Smooth muscle cell (in vitro differentiated cells): ENCODE data around the gene IGF2BP3. TPM values are rescaled to one million over a fixed set of nuclear protein-coding genes. Genes with fewer than 3 reads are reported as not detected.

Experiments used
- DNase-seq: peaks from one replicate; lab custom pipeline; 2025; ENCODE audit not compliant: unreplicated experiment; lab: John Stamatoyannopoulos, UW
- H2AFZ ChIP-seq: fragments of 200-600 bp; sonication (generic); 2 replicates; pipeline ENCODE4 v1.6.0; 2016; ENCODE audit warnings: antibody characterized with exemption, low read depth, mild to moderate bottlenecking
- H3F3A ChIP-seq: fragments of 200-600 bp; sonication (generic); 2 replicates; pipeline ENCODE4 v1.6.0; 2017; ENCODE audit warnings: antibody characterized with exemption, low read depth
- H3K27ac ChIP-seq: fragments of 200-600 bp; sonication (generic); 2 replicates; pipeline ENCODE4 v1.5.1; 2016; ENCODE audit warnings: low read depth, mild to moderate bottlenecking
- H3K27me3 ChIP-seq: fragments of 200-600 bp; sonication (generic); 2 replicates; pipeline ENCODE4 v1.6.1; 2016; ENCODE audit warnings: low read depth, mild to moderate bottlenecking
- H3K36me3 ChIP-seq: fragments of 200-600 bp; sonication (generic); 2 replicates; pipeline ENCODE4 v1.5.1; 2016; ENCODE audit warnings: low read depth
- H3K4me1 ChIP-seq: fragments of 200-600 bp; sonication (generic); 2 replicates; pipeline ENCODE4 v1.5.1; 2016; ENCODE audit warnings: low read depth
- H3K4me2 ChIP-seq: fragments of 200-600 bp; sonication (generic); 2 replicates; pipeline ENCODE4 v1.6.0; 2016; ENCODE audit warnings: mild to moderate bottlenecking
- H3K4me3 ChIP-seq: fragments of 200-600 bp; sonication (generic); 2 replicates; pipeline ENCODE4 v1.5.1; 2016; ENCODE audit warnings: mild to moderate bottlenecking
- H3K79me2 ChIP-seq: fragments of 200-600 bp; sonication (generic); 2 replicates; pipeline ENCODE4 v1.6.0; 2016; ENCODE audit warnings: low read depth, mild to moderate bottlenecking
- H3K9ac ChIP-seq: fragments of 200-600 bp; sonication (generic); 2 replicates; pipeline ENCODE4 v1.6.0; 2016; ENCODE audit warnings: low read depth
- H3K9me3 ChIP-seq: fragments of 200-600 bp; sonication (generic); replicated peaks from 2 replicates; pipeline ENCODE4 v1.5.1; 2016; ENCODE audit warnings: low read depth
- H4K20me1 ChIP-seq: fragments of 200-600 bp; sonication (generic); 2 replicates; pipeline ENCODE4 v1.6.0; 2016; ENCODE audit warnings: low read depth
- WGBS: methylation state at CpG from one replicate; pipeline ENCODE4 v1.1.7; 2016; ENCODE audit warnings: low lambda C conversion rate; 5-methylcytosine and 5-hydroxymethylcytosine counted together
- polyA plus RNA-seq: library from polyadenylated mRNA; unstranded; fragments of >200 nt; fragmentation: Nextera tagmentation; extraction: Ambion mirVana; gene quantifications from 2 replicates; pipeline ENCODE4 v1.2.1, GENCODE V29; 2016
- total RNA-seq: library from RNA; depleted of rRNA; stranded (reverse); fragments of >200 nt; gene quantifications from 2 replicates; pipeline ENCODE4 v1.2.3, GENCODE V29; 2014
- TF ChIP-seq, protein P1 (sequence below): fragments of 200-600 bp; sonication (generic); IDR thresholded peaks from 2 replicates; pipeline ENCODE4 v1.5.1; 2017; ENCODE audit warnings: borderline replicate concordance, mild to moderate bottlenecking, antibody characterized with exemption; ENCODE audit not compliant: insufficient read depth, poor library complexity, severe bottlenecking

IGF2BP3 gene
- total and polyA plus RNA-seq, 2 experiments from 2014 or later = 7.9 to 35.2 TPM

DNA sequence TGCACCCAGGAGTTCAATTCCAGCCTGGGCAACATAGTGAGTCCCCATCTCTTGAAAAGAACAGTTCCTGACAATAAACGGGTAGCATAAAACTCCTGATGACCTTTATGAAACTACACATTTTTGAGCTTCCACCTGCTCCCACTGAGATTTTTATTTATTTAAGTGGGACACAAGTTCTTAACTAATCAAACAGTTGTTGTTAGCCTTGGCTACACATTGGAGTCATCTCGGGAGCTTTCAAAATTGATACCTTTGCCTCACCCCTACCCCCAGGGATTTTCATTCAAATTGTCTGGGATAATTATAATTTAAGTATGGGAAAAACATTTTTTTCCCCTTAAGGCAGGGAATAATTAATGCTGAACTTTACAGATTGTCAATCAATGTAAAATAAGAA lies 131.9 kb downstream of the IGF2BP3 start:
- H4K20me1 ChIP-seq = no peaks in the 10 kb centered on the region
- H3K79me2 ChIP-seq = peaks cover 3% of the 10 kb centered on the region
- no peak for DNase-seq
- H3K27me3 ChIP-seq = no peaks in the 10 kb centered on the region
- no peak overlapping the region for H3K4me2 ChIP-seq
- peaks cover 3% of the 10 kb centered on the region for H3K36me3 ChIP-seq
- WGBS = 95% methylated on average over 2 of the region's 2 CpGs
- no peak overlapping the region for H3K4me3 ChIP-seq
- no peak overlapping the region for H3K9ac ChIP-seq
- peaks cover 10% of the 10 kb centered on the region for H3F3A ChIP-seq
- TF ChIP-seq, protein P1, sequence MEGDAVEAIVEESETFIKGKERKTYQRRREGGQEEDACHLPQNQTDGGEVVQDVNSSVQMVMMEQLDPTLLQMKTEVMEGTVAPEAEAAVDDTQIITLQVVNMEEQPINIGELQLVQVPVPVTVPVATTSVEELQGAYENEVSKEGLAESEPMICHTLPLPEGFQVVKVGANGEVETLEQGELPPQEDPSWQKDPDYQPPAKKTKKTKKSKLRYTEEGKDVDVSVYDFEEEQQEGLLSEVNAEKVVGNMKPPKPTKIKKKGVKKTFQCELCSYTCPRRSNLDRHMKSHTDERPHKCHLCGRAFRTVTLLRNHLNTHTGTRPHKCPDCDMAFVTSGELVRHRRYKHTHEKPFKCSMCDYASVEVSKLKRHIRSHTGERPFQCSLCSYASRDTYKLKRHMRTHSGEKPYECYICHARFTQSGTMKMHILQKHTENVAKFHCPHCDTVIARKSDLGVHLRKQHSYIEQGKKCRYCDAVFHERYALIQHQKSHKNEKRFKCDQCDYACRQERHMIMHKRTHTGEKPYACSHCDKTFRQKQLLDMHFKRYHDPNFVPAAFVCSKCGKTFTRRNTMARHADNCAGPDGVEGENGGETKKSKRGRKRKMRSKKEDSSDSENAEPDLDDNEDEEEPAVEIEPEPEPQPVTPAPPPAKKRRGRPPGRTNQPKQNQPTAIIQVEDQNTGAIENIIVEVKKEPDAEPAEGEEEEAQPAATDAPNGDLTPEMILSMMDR = no peak
- no peaks in the 10 kb centered on the region for H3K9me3 ChIP-seq
- no peak overlapping the region for H3K27ac ChIP-seq
- H2AFZ ChIP-seq = no peak overlapping the region
- H3K4me1 ChIP-seq = peaks cover 7% of the 10 kb centered on the region

DNA sequence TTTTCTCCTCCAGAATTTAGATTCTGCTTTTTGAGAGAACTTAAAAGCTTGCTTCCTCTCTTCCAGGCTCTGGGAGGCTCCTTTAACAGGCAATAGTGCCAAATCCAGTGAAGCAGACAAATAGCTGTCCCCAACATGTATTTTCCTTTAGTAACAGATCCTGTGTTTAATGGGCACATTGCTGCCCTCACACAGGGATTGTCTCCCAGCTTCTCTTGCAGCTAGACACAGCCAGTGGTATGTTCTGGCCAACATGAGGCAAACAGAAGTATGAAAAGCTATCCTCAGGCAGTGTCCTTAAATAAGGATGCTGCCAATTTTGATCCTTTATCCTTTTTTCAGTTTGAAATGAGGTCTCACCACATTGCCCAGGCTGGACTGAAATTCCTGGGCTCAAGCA lies 132.9 kb downstream of the IGF2BP3 start:
- no peak overlapping the region for H2AFZ ChIP-seq
- peaks cover 6% of the 10 kb centered on the region for H3K4me1 ChIP-seq
- H3K9ac ChIP-seq = no peak overlapping the region
- peaks cover 3% of the 10 kb centered on the region for H3K79me2 ChIP-seq
- peaks cover 3% of the 10 kb centered on the region for H3K36me3 ChIP-seq
- no peak overlapping the region for H3K4me2 ChIP-seq
- no peaks in the 10 kb centered on the region for H3K27me3 ChIP-seq
- peaks cover 6% of the 10 kb centered on the region for H3F3A ChIP-seq
- no peak overlapping the region for H3K4me3 ChIP-seq
- no peak for DNase-seq
- no peaks in the 10 kb centered on the region for H4K20me1 ChIP-seq
- no peak overlapping the region for H3K27ac ChIP-seq
- TF ChIP-seq, protein P1 = no peak
- H3K9me3 ChIP-seq = no peaks in the 10 kb centered on the region

DNA sequence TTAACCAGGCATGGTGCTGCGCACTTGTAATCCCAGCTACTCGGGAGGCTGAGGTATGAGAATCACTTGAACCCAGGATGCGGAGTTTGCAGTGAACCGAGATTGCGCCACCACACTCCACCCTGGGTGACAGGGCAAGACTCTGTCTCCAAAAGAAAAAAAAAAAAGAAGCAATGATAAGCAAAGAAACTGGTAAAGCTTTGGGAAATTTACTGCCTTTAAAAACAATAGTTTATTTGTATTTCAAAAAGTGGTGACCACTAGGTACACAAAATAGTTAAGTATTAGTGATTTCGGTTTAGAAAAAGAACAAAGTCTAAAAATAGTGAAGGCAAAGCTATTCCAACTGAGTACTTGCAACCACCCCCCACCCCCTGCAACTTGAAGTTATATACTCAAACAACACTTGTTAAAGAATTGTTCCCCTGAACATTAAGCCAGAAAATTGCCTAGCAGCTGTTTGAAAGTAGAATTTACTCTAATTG lies 133.4 kb downstream of the IGF2BP3 start:
- peaks cover 5% of the 10 kb centered on the region for H3K4me1 ChIP-seq

DNA sequence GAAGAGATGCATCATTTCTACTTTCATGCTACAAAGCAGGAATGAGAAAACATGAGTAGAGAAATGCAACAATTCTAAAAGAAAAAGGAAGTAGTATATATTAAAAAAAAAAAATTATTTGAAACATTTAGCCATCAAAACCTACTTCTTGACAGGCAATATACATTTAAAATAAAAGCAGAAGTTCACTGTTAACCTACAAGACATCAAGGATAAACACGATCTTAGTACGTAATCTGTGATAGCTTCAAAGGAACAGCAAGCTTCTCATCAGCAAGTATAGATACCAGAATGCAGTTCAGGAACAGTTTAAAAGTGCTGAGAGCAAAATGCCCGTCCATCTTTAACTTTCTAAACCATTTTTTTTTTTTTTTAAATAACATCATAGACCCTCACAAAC lies 134.2 kb downstream of the IGF2BP3 start:
- Histone ChIP-seq H3K9ac (no peak overlapping the region), H3K27ac (no peak overlapping the region), H3K4me1 (peaks cover 5% of the 10 kb centered on the region), H3F3A (peaks cover 6% of the 10 kb centered on the region), H3K9me3 (no peaks in the 10 kb centered on the region), H3K79me2 (peaks cover 3% of the 10 kb centered on the region), H3K4me3 (no peak overlapping the region), H3K27me3 (no peaks in the 10 kb centered on the region), H2AFZ (no peak overlapping the region), H3K36me3 (peaks cover 2% of the 10 kb centered on the region), H4K20me1 (no peaks in the 10 kb centered on the region), H3K4me2 (no peak overlapping the region)
- TF ChIP-seq, protein P1 = no peak
- no peak for DNase-seq
- WGBS = 96% methylated on average over 3 of the region's 3 CpGs

More for the DNA sequence above, 133.4 kb downstream of the IGF2BP3 start:
- Histone ChIP-seq H3F3A (peaks cover 6% of the 10 kb centered on the region), H2AFZ (no peak overlapping the region), H3K36me3 (peaks cover 3% of the 10 kb centered on the region), H3K9ac (no peak overlapping the region), H3K4me2 (no peak overlapping the region), H3K9me3 (no peaks in the 10 kb centered on the region), H3K79me2 (peaks cover 3% of the 10 kb centered on the region), H3K27ac (no peak overlapping the region), H4K20me1 (no peaks in the 10 kb centered on the region), H3K27me3 (no peaks in the 10 kb centered on the region), H3K4me3 (no peak overlapping the region)
- DNase-seq = no peak
- WGBS = 83% methylated on average over 6 of the region's 6 CpGs
- TF ChIP-seq, protein P1 = no peak
